Choroid plexus epithelial cell (primary cell): Measurements from ENCODE around the gene SH2B3.

Experiments used
- DNase-seq: peaks from one replicate; pipeline ENCODE4 v3.0.0-alpha.2; 2010; ENCODE audit warnings: low read depth
- H3K4me3 ChIP-seq: 2 replicates; pipeline ENCODE4 v1.5.1; 2011; ENCODE audit warnings: low read depth, mild to moderate bottlenecking, control low read depth, low read length, moderate library complexity
- TF ChIP-seq, protein P1 (sequence below): conservative IDR thresholded peaks from 2 replicates; pipeline ENCODE4 v1.5.1; 2011; ENCODE audit warnings: low read depth, mild to moderate bottlenecking, control low read depth, inconsistent platforms, low read length, moderate library complexity

Gene SH2B3

DNA sequence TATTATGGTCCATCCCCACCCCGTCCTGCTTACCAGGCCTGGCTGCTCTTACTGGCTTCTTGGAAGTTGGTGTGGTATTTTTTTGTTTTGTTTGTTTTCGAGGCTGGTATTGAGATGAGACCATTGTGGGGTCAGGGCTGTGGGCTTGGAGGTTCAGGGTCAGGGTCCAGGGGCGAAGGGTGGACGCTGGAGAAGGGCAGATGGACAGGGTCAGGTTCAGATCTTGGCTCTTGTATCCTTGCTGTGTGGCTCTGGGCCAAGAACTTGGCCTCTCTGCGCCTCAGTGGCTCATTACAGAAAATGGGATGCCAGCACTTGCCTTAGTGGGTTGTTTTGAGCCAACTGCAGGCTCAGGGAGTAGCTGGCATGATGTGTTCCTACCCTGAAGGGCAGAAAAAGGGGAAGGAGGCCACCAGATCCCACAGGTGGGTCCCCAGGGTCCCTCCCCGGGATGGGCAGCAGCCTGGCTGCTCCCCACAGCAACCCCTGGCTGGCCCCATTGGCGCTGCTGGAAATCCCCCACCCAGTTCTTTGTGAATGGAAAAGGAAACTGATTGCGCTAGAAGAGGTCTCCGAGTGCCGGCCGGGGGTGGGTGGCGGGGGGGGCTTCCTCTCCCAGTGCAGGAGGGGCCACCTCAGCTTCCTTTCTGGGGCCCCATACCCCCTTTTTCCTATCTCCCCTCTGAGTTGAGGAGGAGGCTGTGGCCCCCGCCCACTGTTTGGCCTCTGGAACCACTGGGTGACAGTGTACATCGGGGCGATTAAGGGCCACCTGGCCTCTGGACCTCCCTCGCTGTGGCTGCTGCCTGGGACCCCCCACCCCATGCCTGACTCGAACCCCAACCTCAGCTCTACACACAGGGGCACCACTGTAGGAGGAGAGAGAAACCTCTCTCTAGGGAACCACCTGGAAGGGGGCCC is 25.0 kb downstream of the SH2B3 start:
- no peak for DNase-seq

DNA sequence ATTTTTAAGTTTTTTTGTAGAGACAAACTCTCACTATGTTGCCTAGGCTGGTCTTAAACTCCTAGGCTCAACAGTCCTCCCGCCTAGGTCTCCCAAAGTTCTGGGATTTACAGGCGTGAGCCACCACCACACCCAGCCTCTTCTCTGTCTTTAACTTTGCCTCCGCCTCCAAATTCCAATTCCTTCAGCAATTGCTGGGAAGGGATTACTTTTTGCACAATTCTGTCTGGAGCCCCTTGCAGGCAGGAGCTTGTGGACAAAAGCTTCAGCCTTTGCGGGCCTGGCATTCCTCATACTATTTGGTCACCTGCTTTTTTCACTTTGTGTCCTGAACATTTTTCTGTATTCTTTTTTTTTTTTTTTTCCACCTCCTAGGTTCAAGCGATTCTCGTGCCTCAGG is 26.0 kb downstream of the SH2B3 start:
- no peak for DNase-seq
- TF ChIP-seq, protein P1, sequence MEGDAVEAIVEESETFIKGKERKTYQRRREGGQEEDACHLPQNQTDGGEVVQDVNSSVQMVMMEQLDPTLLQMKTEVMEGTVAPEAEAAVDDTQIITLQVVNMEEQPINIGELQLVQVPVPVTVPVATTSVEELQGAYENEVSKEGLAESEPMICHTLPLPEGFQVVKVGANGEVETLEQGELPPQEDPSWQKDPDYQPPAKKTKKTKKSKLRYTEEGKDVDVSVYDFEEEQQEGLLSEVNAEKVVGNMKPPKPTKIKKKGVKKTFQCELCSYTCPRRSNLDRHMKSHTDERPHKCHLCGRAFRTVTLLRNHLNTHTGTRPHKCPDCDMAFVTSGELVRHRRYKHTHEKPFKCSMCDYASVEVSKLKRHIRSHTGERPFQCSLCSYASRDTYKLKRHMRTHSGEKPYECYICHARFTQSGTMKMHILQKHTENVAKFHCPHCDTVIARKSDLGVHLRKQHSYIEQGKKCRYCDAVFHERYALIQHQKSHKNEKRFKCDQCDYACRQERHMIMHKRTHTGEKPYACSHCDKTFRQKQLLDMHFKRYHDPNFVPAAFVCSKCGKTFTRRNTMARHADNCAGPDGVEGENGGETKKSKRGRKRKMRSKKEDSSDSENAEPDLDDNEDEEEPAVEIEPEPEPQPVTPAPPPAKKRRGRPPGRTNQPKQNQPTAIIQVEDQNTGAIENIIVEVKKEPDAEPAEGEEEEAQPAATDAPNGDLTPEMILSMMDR: no peak
- no peak overlapping the region for H3K4me3 ChIP-seq

More for the DNA sequence above, 25.0 kb downstream of the SH2B3 start:
- TF ChIP-seq, protein P1: no peak
- H3K4me3 ChIP-seq: no peak overlapping the region

DNA sequence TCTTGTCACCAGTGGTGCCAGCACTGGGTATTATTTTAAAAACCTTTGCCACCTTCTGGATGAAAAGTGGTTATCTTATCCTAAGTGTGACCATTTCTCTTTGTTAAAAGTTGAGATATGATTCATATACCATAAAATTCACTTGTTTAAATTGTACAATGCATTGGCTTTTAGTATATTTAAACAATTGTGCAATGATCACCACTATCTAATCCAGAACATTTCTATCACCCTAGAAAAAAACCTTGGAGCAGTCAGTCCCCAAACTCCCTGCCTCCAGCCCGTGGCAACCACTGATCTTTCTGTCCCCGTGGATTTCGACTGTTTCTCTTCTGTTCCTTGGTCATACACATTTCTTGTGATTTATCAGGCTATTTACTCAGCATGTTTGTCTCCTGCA is 28.3 kb downstream of the SH2B3 start:
- DNase-seq: no peak
- no peak overlapping the region for H3K4me3 ChIP-seq

DNA sequence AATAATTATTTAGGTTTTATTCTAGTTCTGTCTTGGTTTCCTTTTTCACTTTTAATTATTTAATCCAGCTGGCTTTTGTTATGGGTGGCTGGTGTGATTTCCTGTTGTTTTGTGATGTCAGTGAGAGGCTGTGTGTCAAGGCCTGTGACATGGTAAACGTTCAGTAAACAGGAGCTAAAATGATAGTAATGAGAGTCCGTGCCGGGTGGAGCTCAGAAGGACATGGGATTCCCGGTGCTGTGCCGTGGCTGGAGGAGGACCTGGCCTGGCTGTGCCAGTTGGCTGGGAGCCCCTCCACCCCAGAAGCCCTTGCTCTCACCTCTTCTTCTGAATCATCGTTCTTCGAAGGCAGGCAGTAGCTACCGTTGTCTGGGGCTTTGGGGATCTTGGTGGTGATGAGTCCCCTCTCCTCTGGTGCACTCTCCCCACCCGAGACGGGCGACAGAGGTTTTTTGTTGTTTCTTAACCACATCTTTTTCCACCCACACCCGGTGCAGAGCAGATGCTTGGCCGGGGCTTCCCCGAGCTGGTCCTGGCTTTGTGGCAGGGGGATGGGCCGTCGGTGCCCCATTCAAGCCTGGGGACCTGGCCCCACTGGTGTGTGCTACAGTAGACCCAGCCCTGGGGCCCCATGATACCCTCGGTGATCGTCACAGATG is 29.1 kb downstream of the SH2B3 start:
- peak overlapping the region; percentile 13 for H3K4me3 ChIP-seq
- peak; percentile 66 for DNase-seq
- TF ChIP-seq, protein P1: no peak

More for the DNA sequence above, 28.3 kb downstream of the SH2B3 start:
- TF ChIP-seq, protein P1: no peak

DNA sequence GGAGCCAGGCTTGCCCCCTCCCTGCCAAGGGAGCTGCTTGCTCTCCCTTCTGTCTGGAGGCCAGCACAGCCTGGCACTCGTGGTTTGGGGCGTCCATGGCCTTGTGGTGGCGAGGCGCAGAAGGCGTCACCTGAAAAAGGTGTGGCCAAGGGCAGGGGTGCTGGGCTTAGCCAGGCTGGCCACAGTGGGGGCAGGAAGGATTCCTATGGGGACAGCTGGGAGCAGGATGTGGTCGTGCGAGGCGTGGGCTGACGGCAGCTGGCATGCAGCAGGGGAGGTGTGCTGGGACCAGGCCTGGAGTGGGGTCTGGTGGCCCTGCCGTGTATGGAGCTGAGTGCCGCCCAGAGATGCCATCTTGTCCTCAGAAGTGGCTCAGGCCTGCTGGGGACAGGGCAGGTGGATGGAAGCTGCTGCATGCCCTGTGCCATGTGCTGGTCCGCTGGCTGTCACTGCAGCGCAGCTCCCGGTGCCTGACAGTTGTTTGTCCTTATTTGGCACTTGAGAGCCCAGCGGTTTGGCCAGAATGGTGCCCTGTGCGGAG is 30.0 kb downstream of the SH2B3 start:
- TF ChIP-seq, protein P1: no peak
- DNase-seq: no peak
- no peak overlapping the region for H3K4me3 ChIP-seq

DNA sequence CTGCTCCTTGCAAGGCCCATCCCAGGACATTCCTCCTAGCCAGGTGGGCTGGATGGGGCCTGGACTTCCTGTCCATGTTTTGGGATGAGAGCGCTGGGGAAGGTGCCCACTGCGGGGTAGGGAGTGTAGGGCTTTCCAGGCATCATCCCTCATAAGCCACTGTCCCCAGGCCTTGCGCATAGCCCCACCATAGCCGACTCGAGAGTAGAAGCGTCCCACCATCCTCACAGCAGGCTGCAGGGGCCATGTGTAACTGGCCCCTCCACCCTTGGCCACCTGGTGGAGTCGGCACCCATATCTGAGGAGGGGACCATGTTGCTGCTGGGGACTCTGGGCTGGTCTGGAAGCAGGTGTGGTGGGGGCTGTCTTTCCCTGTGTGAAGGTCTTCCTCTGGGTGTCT is 30.5 kb downstream of the SH2B3 start:
- TF ChIP-seq, protein P1: no peak
- no peak for DNase-seq
- no peak overlapping the region for H3K4me3 ChIP-seq
